Bronchial epithelial cell (primary cell): Measurements from ENCODE around the gene MGLL. TPM values are rescaled to one million over a fixed set of nuclear protein-coding genes. Genes with fewer than 3 reads are reported as not detected.

Experiments
- DNase-seq: peaks from one replicate; pipeline ENCODE4 v3.0.0-alpha.2; 2010; ENCODE audit warnings: low read depth
- FAIRE-seq: peaks from 2 replicates; lab custom pipeline; 2011; peaks lifted over from hg19 to GRCh38; lab: Jason Lieb, UNC
- H3K27me3 ChIP-seq: 2 replicates; pipeline ENCODE4 v1.5.1; 2011; ENCODE audit warnings: low read length; ENCODE audit not compliant: control insufficient read depth, insufficient read depth
- H3K36me3 ChIP-seq: 2 replicates; pipeline ENCODE4 v1.5.1; 2011; ENCODE audit warnings: low read length; ENCODE audit not compliant: control insufficient read depth, insufficient read depth
- H3K4me3 ChIP-seq: 2 replicates; pipeline ENCODE4 v1.5.1; 2011; ENCODE audit warnings: mild to moderate bottlenecking, low read depth, low read length, control low read depth
- CTCF ChIP-seq: IDR thresholded peaks from 2 replicates; pipeline ENCODE4 v1.5.1; 2011; ENCODE audit warnings: mild to moderate bottlenecking, moderate library complexity, low read length, control low read depth, inconsistent platforms; ENCODE audit not compliant: insufficient read depth, severe bottlenecking
- total RNA-seq: library from RNA; depleted of rRNA; stranded (reverse); fragments of >200 nt; gene quantifications from 2 replicates; pipeline ENCODE4 v1.2.1, GENCODE V29; 2014

The MGLL gene
- total RNA-seq, 1 donor from 2014 or later, result 25.5 TPM

- TF ChIP-seq CTCF, result no peak
- no peaks in the 10 kb centered on the region for H3K27me3 ChIP-seq
- FAIRE-seq, result no peak
Observed at GRCh38 chr3:127751782-127752181, 70.5 kb downstream of the MGLL start.

DNA sequence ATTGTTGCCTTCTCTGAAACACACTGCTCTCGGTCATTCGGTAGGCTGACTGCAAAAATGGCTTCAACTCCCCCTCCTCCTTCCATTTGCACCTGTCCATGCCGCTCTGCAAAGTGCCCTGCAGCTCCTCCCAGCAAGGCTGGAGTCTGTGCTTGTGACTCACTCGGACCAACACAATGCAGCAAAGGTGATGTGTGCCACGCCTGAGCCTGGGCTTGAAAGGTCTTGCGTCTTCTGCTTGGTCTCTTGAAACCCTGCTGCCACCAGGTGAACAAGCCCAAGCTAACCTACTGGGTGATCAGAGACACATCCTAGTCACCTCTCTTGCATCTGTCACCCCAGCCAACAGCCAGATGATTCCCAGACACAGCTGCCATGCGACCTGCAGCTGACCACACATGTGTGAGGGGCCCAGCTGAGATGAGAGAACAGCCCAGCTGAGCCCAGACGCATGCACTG lies 71.1 kb downstream of the MGLL start:
- DNase-seq (peak; percentile 80), FAIRE-seq (no peak)
- H3K36me3 ChIP-seq, result peaks cover 1% of the 10 kb centered on the region
- no peak overlapping the region for H3K4me3 ChIP-seq
- TF ChIP-seq CTCF, result no peak
- no peaks in the 10 kb centered on the region for H3K27me3 ChIP-seq

More at GRCh38 chr3:127751782-127752181, 70.5 kb downstream of the MGLL start:
- Histone ChIP-seq H3K36me3 (peaks cover 1% of the 10 kb centered on the region), H3K4me3 (no peak overlapping the region)
- no peak for DNase-seq

GRCh38 chr3:127750226-127751031 lies 71.9 kb downstream of the MGLL start:
- FAIRE-seq, result peak; percentile 28
- H3K36me3 ChIP-seq, result peaks cover 1% of the 10 kb centered on the region
- H3K27me3 ChIP-seq, result no peaks in the 10 kb centered on the region
- DNase-seq, result peak; percentile 91
- no peak overlapping the region for H3K4me3 ChIP-seq
- no peak for TF ChIP-seq CTCF

- H3K27me3 ChIP-seq, result no peaks in the 10 kb centered on the region
- no peak for FAIRE-seq
- H3K4me3 ChIP-seq, result no peak overlapping the region
- TF ChIP-seq CTCF, result no peak
- H3K36me3 ChIP-seq, result peaks cover 4% of the 10 kb centered on the region
- no peak for DNase-seq
Observed at GRCh38 chr3:127749787-127750225, 72.5 kb downstream of the MGLL start.

GRCh38 chr3:127749361-127749760 lies 73.0 kb downstream of the MGLL start:
- H3K36me3 ChIP-seq, result peaks cover 3% of the 10 kb centered on the region
- FAIRE-seq (no peak), DNase-seq (no peak)
- no peak overlapping the region for H3K4me3 ChIP-seq
- no peaks in the 10 kb centered on the region for H3K27me3 ChIP-seq
- TF ChIP-seq CTCF, result no peak
